HEK293 (cell line): ENCODE measurements around the gene CDK10.

ENCODE experiments used
- CTCF ChIP-seq: fragments of 450-650 bp; formaldehyde crosslinking; IDR thresholded peaks from 2 replicates; pipeline ENCODE4 v1.5.1; 2016; ENCODE audit warnings: missing biosample characterization, missing genetic modification characterization
- KLF8 ChIP-seq: fragments of 450-650 bp; formaldehyde crosslinking; IDR thresholded peaks from 2 replicates; pipeline ENCODE4 v1.5.1; 2016; ENCODE audit warnings: missing biosample characterization, missing genetic modification characterization
- PRDM10 ChIP-seq: fragments of 450-650 bp; formaldehyde crosslinking; IDR thresholded peaks from 2 replicates; pipeline ENCODE4 v1.5.1; 2016; ENCODE audit warnings: missing biosample characterization, missing genetic modification characterization
- YY1 ChIP-seq: fragments of 450-650 bp; formaldehyde crosslinking; IDR thresholded peaks from 2 replicates; pipeline ENCODE4 v1.5.1; 2018; ENCODE audit warnings: missing biosample characterization, missing genetic modification characterization
- ZBTB11 ChIP-seq: fragments of 450-650 bp; formaldehyde crosslinking; conservative IDR thresholded peaks from 2 replicates; pipeline ENCODE4 v1.5.1; 2016; ENCODE audit warnings: low read depth, missing biosample characterization, missing genetic modification characterization
- ZBTB26 ChIP-seq: fragments of 450-650 bp; formaldehyde crosslinking; optimal IDR thresholded peaks from 2 replicates; pipeline ENCODE3; 2016; ENCODE audit warnings: missing biosample characterization, mild to moderate bottlenecking, missing genetic modification characterization
- ZNF341 ChIP-seq: fragments of 450-650 bp; formaldehyde crosslinking; IDR thresholded peaks from 2 replicates; pipeline ENCODE4; 2016; ENCODE audit warnings: low read depth, missing biosample characterization, missing genetic modification characterization
- ZNF449 ChIP-seq: fragments of 450-650 bp; formaldehyde crosslinking; IDR thresholded peaks from 2 replicates; pipeline ENCODE4 v1.5.1; 2017; ENCODE audit warnings: missing biosample characterization, mild to moderate bottlenecking, missing genetic modification characterization, moderate library complexity
- ZNF518A ChIP-seq: fragments of 450-650 bp; formaldehyde crosslinking; conservative IDR thresholded peaks from 2 replicates; pipeline ENCODE4 v1.5.1; 2016; ENCODE audit warnings: low read depth, missing biosample characterization, missing genetic modification characterization
- ZNF530 ChIP-seq: fragments of 450-650 bp; formaldehyde crosslinking; IDR thresholded peaks from 2 replicates; pipeline ENCODE4 v1.5.1; 2016; ENCODE audit warnings: low read depth, missing biosample characterization, missing genetic modification characterization
- ZNF544 ChIP-seq: fragments of 450-650 bp; formaldehyde crosslinking; IDR thresholded peaks from 2 replicates; pipeline ENCODE4 v1.5.0; 2017; ENCODE audit warnings: missing biosample characterization, missing genetic modification characterization
- ZNF610 ChIP-seq: fragments of 450-650 bp; formaldehyde crosslinking; IDR thresholded peaks from 2 replicates; pipeline ENCODE4 v1.5.1; 2016; ENCODE audit warnings: missing biosample characterization, missing genetic modification characterization, borderline replicate concordance
- ZNF624 ChIP-seq: fragments of 450-650 bp; formaldehyde crosslinking; IDR thresholded peaks from 2 replicates; pipeline ENCODE4 v1.5.1; 2017; ENCODE audit warnings: missing biosample characterization, missing genetic modification characterization
- ZNF645 ChIP-seq: fragments of 450-650 bp; formaldehyde crosslinking; IDR thresholded peaks from 2 replicates; pipeline ENCODE4; 2016; ENCODE audit warnings: missing biosample characterization, missing genetic modification characterization
- ZNF664 ChIP-seq: fragments of 450-650 bp; formaldehyde crosslinking; IDR thresholded peaks from 2 replicates; pipeline ENCODE4 v1.5.1; 2016; ENCODE audit warnings: missing biosample characterization, missing genetic modification characterization
- ZNF776 ChIP-seq: fragments of 450-650 bp; formaldehyde crosslinking; IDR thresholded peaks from 2 replicates; pipeline ENCODE4 v1.5.0; 2017; ENCODE audit warnings: missing biosample characterization, missing genetic modification characterization, borderline replicate concordance
- ZSCAN30 ChIP-seq: fragments of 450-650 bp; IDR thresholded peaks from 2 replicates; pipeline ENCODE4 v1.5.1; 2018; ENCODE audit warnings: missing biosample characterization, mild to moderate bottlenecking, missing genetic modification characterization, moderate library complexity

Gene CDK10

GRCh38 chr16:89701425-89702406 is 15.2 kb downstream of the CDK10 start, which contains the start of gene SPATA2L (continued):
- TF ChIP-seq ZNF518A (tag by site-specific recombination) (no peak), CTCF (tag by site-specific recombination) (peak; percentile 77; the same call in 1 of the 2 replicates), PRDM10 (tag by site-specific recombination) (peak; percentile 54; the same call in 1 of the 2 replicates), ZNF664 (no peak), ZNF776 (tag by site-specific recombination) (no peak), YY1 (tag by site-specific recombination) (no peak), ZSCAN30 (tag by site-specific recombination) (peak; percentile 22; the same call in 1 of the 2 replicates), ZBTB11 (peak; percentile 60), KLF8 (peak; percentile 64; the same call in 1 of the 2 replicates), ZNF449 (tag by site-specific recombination) (peak; percentile 43; the same call in 1 of the 2 replicates), ZNF341 (tag by site-specific recombination) (peak; percentile 56), ZNF544 (tag by site-specific recombination) (no peak), ZNF624 (tag by site-specific recombination) (no peak), ZBTB26 (tag by site-specific recombination) (peak; percentile 74), ZNF610 (tag by site-specific recombination) (no peak), ZNF645 (no peak), ZNF530 (tag by site-specific recombination) (no peak)
